GM12878 (cell line): ENCODE measurements around the gene SNX32. TPM values are rescaled to one million over a fixed set of nuclear protein-coding genes. Genes with fewer than 3 reads are reported as not detected.
A peak's percentile ranks its signal among the peaks of the same experiment; 100 is the strongest.

ENCODE experiments used
- ATAC-seq: fragments of 200-7000 bp; cut with Tn5 transposase; 3 replicates; pipeline ENCODE4 v1.9.1; 2020; ENCODE audit warnings: mild to moderate bottlenecking, moderate library complexity
- BruUV-seq: library from RNA; stranded (reverse); fragments of 400-500 nt; replicated peaks from 2 replicates; lab custom pipeline; 2021; lab: Mats Ljungman, UMichigan
- CTCF ChIA-PET: fragments of 300-600 bp; sonication (Branson Sonifier 250); formaldehyde crosslinking; extraction: SDS; loops from one replicate; lab custom pipeline; 2021; ENCODE audit warnings: inconsistent platforms; lab: Yijun Ruan, JAX
- POLR2A ChIA-PET: fragments of 350-600 bp; formaldehyde crosslinking; extraction: SDS; loops from one replicate; lab custom pipeline; 2021; ENCODE audit warnings: inconsistent platforms; lab: Charles Lee
- RAD21 ChIA-PET: fragments of 300-600 bp; sonication (Branson Sonifier 250); formaldehyde crosslinking; loops from one replicate; lab custom pipeline; 2023; ENCODE audit warnings: antibody characterized with exemption; ENCODE audit not compliant: unreplicated experiment; lab: Charles Lee
- SMC1A ChIA-PET: fragments of 300-600 bp; sonication (Branson Sonifier 250); formaldehyde crosslinking; loops from one replicate; lab custom pipeline; 2023; ENCODE audit not compliant: unreplicated experiment, uncharacterized antibody; lab: Charles Lee
- DNase-seq: peaks from one replicate; pipeline ENCODE4 v3.0.0-alpha.2; 2011; ENCODE audit warnings: low read depth, low spot score
- FAIRE-seq: peaks from 3 replicates; lab custom pipeline; 2011; peaks lifted over from hg19 to GRCh38; lab: Jason Lieb, UNC
- H2AFZ ChIP-seq: 2 replicates; pipeline ENCODE4 v1.6.0; 2011; ENCODE audit warnings: low read depth, low read length, control low read depth; ENCODE audit not compliant: control insufficient read depth
- H3K27ac ChIP-seq: 2 replicates; pipeline ENCODE4 v1.5.1; 2011; ENCODE audit warnings: control low read depth; ENCODE audit not compliant: control insufficient read depth, insufficient read depth
- H3K27me3 ChIP-seq, 2 experiments: replicated peaks in 1 of 2; 2 replicates each; pipeline versions ENCODE4 v1.6.0 to v1.6.1; 2011; ENCODE audit warnings: low read length in 1 of 2; ENCODE audit not compliant: control insufficient read depth in 2 of 2, insufficient read depth in 2 of 2
- H3K36me3 ChIP-seq, 2 experiments: 2 replicates each; pipeline ENCODE4 v1.5.1; 2011; ENCODE audit warnings: low read length in 1 of 2; ENCODE audit not compliant: control insufficient read depth in 2 of 2, insufficient read depth in 2 of 2
- H3K4me1 ChIP-seq: 2 replicates; pipeline ENCODE4 v1.6.1; 2011; ENCODE audit warnings: mild to moderate bottlenecking, low read length, moderate library complexity, mixed read lengths; ENCODE audit not compliant: control insufficient read depth, insufficient read depth
- H3K4me2 ChIP-seq: 2 replicates; pipeline ENCODE4 v1.6.0; 2011; ENCODE audit warnings: control low read depth; ENCODE audit not compliant: control insufficient read depth, insufficient read depth
- H3K4me3 ChIP-seq: fragments of 200-600 bp; sonication (generic); 2 replicates; pipeline ENCODE4 v1.5.1; 2016
- H3K79me2 ChIP-seq: 2 replicates; pipeline ENCODE4 v1.6.0; 2011; ENCODE audit warnings: low read length; ENCODE audit not compliant: control insufficient read depth, insufficient read depth
- H3K9ac ChIP-seq: 2 replicates; pipeline ENCODE4 v1.8.0; 2011; ENCODE audit warnings: low read length, control low read depth, mixed read lengths; ENCODE audit not compliant: control insufficient read depth, insufficient read depth
- H3K9me3 ChIP-seq: replicated peaks from 3 replicates; pipeline ENCODE4 v1.5.1; 2011; ENCODE audit warnings: mild to moderate bottlenecking, low read length; ENCODE audit not compliant: control insufficient read depth, insufficient read depth
- H4K20me1 ChIP-seq: 2 replicates; pipeline ENCODE4 v1.6.0; 2011; ENCODE audit not compliant: control insufficient read depth, insufficient read depth
- BCL11A ChIP-seq: IDR thresholded peaks from 2 replicates; pipeline ENCODE4 v1.6.1; 2011; ENCODE audit warnings: low read depth, low read length
- BHLHE40 ChIP-seq, 2 experiments: fragments of 450-650 bp in 1 of 2; IDR thresholded peaks; 2 replicates each; pipeline ENCODE4 v1.6.1; 2011 to 2017; ENCODE audit warnings: low read depth in 2 of 2, borderline replicate concordance in 1 of 2, improper control_type of control experiment in 1 of 2, low read length in 1 of 2, mild to moderate bottlenecking in 1 of 2
- CBFB ChIP-seq: IDR thresholded peaks from 2 replicates; pipeline ENCODE4 v1.6.1; 2016; ENCODE audit warnings: antibody characterized with exemption, low read depth
- CEBPB ChIP-seq, 2 experiments: fragments of 150-350 bp in 1 of 2; IDR thresholded peaks; 2 replicates each; pipeline ENCODE4 v1.6.1; 2012 to 2014; ENCODE audit warnings: low read depth in 2 of 2, low read length in 2 of 2, borderline replicate concordance in 1 of 2, inconsistent platforms in 1 of 2
- EP300 ChIP-seq, 2 experiments: fragments of 150-350 bp in 1 of 2; IDR thresholded peaks; 2 replicates each; pipeline ENCODE4 v1.6.1; 2011 to 2012; ENCODE audit warnings: low read depth in 2 of 2, low read length in 2 of 2, borderline replicate concordance in 1 of 2, improper control_type of control experiment in 1 of 2, inconsistent platforms in 1 of 2; ENCODE audit not compliant: control insufficient read depth in 1 of 2
- ESRRA ChIP-seq: IDR thresholded peaks from 2 replicates; pipeline ENCODE4 v1.6.1; 2012; ENCODE audit warnings: mild to moderate bottlenecking, low read length, improper control_type of control experiment
- GABPA ChIP-seq: IDR thresholded peaks from 2 replicates; pipeline ENCODE4 v1.6.1; 2014; ENCODE audit warnings: antibody characterized with exemption, low read depth, mild to moderate bottlenecking, inconsistent platforms
- GATAD2B ChIP-seq: fragments of 450-650 bp; conservative IDR thresholded peaks from 2 replicates; pipeline ENCODE4 v1.6.1; 2017; ENCODE audit warnings: low read depth, mild to moderate bottlenecking, moderate library complexity
- IRF4 ChIP-seq: IDR thresholded peaks from 2 replicates; pipeline ENCODE4 v1.6.1; 2011; ENCODE audit warnings: low read depth, low read length
- MYC ChIP-seq: IDR thresholded peaks from 2 replicates; pipeline ENCODE4 v1.6.1; 2011; ENCODE audit warnings: mild to moderate bottlenecking, low read length, moderate library complexity, inconsistent platforms; ENCODE audit not compliant: insufficient read depth, insufficient replicate concordance, insufficient read length, severe bottlenecking
- NFIC ChIP-seq: IDR thresholded peaks from 2 replicates; pipeline ENCODE4 v1.6.1; 2012; ENCODE audit warnings: low read depth, mild to moderate bottlenecking, inconsistent platforms, low read length, moderate library complexity
- NR2C1 ChIP-seq: fragments of 450-650 bp; IDR thresholded peaks from 2 replicates; pipeline ENCODE4 v1.6.1; 2017; ENCODE audit warnings: antibody characterized with exemption, mild to moderate bottlenecking, moderate library complexity
- NR2F1 ChIP-seq: fragments of 450-650 bp; conservative IDR thresholded peaks from 2 replicates; pipeline ENCODE4 v1.6.1; 2017; ENCODE audit warnings: mild to moderate bottlenecking
- PAX8 ChIP-seq: fragments of 450-650 bp; IDR thresholded peaks from 2 replicates; pipeline ENCODE4 v1.6.1; 2017; ENCODE audit warnings: mild to moderate bottlenecking, moderate library complexity
- RELA ChIP-seq: fragments of 450-650 bp; IDR thresholded peaks from 2 replicates; pipeline ENCODE4 v1.8.0; 2014; ENCODE audit warnings: borderline replicate concordance; ENCODE audit not compliant: partially characterized antibody
- SIN3A ChIP-seq: IDR thresholded peaks from 2 replicates; pipeline ENCODE4 v1.6.1; 2012; ENCODE audit warnings: low read depth, low read length, improper control_type of control experiment
- SMC3 ChIP-seq: IDR thresholded peaks from 2 replicates; pipeline ENCODE4 v1.6.1; 2011; ENCODE audit warnings: low read length, improper control_type of control experiment, borderline replicate concordance
- SUPT20H ChIP-seq: IDR thresholded peaks from 2 replicates; pipeline ENCODE4 v1.6.1; 2011; ENCODE audit warnings: low read depth, mild to moderate bottlenecking, low read length, moderate library complexity, borderline replicate concordance; ENCODE audit not compliant: control insufficient read depth
- TCF12 ChIP-seq: IDR thresholded peaks from 2 replicates; pipeline ENCODE4 v1.6.1; 2011; ENCODE audit warnings: low read depth, mild to moderate bottlenecking, low read length
- TCF3 ChIP-seq: IDR thresholded peaks from 2 replicates; pipeline ENCODE4 v1.6.1; 2012; ENCODE audit warnings: low read depth, mild to moderate bottlenecking, low read length, borderline replicate concordance; ENCODE audit not compliant: insufficient read depth
- ZNF592 ChIP-seq: fragments of 450-650 bp; IDR thresholded peaks from 2 replicates; pipeline ENCODE4 v1.6.1; 2017; ENCODE audit warnings: mild to moderate bottlenecking, moderate library complexity
- WGBS: methylation state at CpG from one replicate; pipeline ENCODE4 v1.1.6; 2016; ENCODE audit warnings: low lambda C conversion rate; ENCODE audit not compliant: insufficient replicate concordance, insufficient coverage; ENCODE audit errors: missing lambda C conversion rate; 5-methylcytosine and 5-hydroxymethylcytosine counted together
- in situ Hi-C: fragments of 300-500 bp; cut with MboI; formaldehyde crosslinking; loops from 9 replicates; pipeline ENCODE4 v1.14.3; 2018; ENCODE audit warnings: mixed read lengths
- intact Hi-C: fragments of 100-400 bp; cut with micrococcal nuclease; formaldehyde crosslinking; loops from one replicate; pipeline ENCODE4 v1.14.2; 2022; ENCODE audit not compliant: unreplicated experiment
- polyA plus RNA-seq, 11 experiments: library from polyadenylated mRNA; depleted of rRNA in 4 of 11; unstranded in 6 of 11; stranded (reverse) in 5 of 11; fragments of >200 nt; fragmentation: Nextera tagmentation in 4 of 11; fragmentation: Illumina TruSeq in 1 of 11; extraction: Ambion mirVana in 4 of 11; extraction: Trizol in 1 of 11; gene quantifications; 1 replicate in 1 of 11; 2 replicates in 10 of 11; pipeline versions ENCODE4 v1.2.1 to v1.2.3, GENCODE V29; 2011 to 2016; ENCODE audit warnings: inconsistent platforms in 2 of 11, missing spikeins in 2 of 11, low read depth in 1 of 11
- total RNA-seq, 4 experiments: library from RNA; depleted of rRNA in 3 of 4; stranded (reverse); fragments of >200 nt in 3 of 4; fragmentation: Illumina TruSeq in 1 of 4; extraction: Trizol in 1 of 4; gene quantifications; 2 replicates each; pipeline versions ENCODE4 v1.2.1 to v1.2.3, GENCODE V29; 2013 to 2021

The SNX32 gene
- total and polyA plus RNA-seq, 10 of the 15 experiments (the other 5 are each of a cell fraction or from before 2014, with no cell fraction given): 0.04 to 1.5 (median 0.11) TPM; not detected in 1

GRCh38 chr11:65810046-65810868 is 23.5 kb upstream of the SNX32 start:
- CTCF ChIA-PET: interaction anchor here (1.6 kb wide), 1 partner anchor 31 kb away, joined by 8 read pairs; no protein-coding TSS in a partner anchor
- TF ChIP-seq BCL11A (no peak), ZNF592 (no peak), CBFB (no peak), EP300 (IDR thresholded peaks at IDR 0.05; ENCODE audit: borderline replicate concordance in 1 of 2, control insufficient read depth in 1 of 2, low read depth in 2 of 2, low read length in 2 of 2) (no peak), PAX8 (no peak), NR2C1 (no peak), NR2F1 (no peak), SMC3 (peak; percentile 7; the same call in 1 of the 2 replicates), TCF3 (peak; percentile 66; the same call in 1 of the 2 replicates), CEBPB (IDR thresholded peaks at IDR 0.05; ENCODE audit: borderline replicate concordance in 1 of 2, low read depth in 2 of 2, low read length in 2 of 2) (no peak), IRF4 (no peak), MYC (no peak), SUPT20H (no peak), BHLHE40 (IDR thresholded peaks at IDR 0.05; ENCODE audit: borderline replicate concordance in 1 of 2, low read depth in 2 of 2, low read length in 1 of 2) (no peak), RELA (no peak), GATAD2B (no peak), GABPA (no peak), TCF12 (no peak), NFIC (peak; percentile 46; the same call in 1 of the 2 replicates), SIN3A (no peak), ESRRA (no peak)

More at GRCh38 chr11:65810046-65810868, 23.5 kb upstream of the SNX32 start:
- no TSS peak for BruUV-seq
- SMC1A ChIA-PET: interaction anchor here (0.6 kb wide), 1 partner anchor 27 kb away, joined by 5 read pairs; no protein-coding TSS in a partner anchor
- Histone ChIP-seq H3K79me2 (no peaks in the 10 kb centered on the region), H3K4me2 (no peak overlapping the region), H2AFZ (no peak overlapping the region), H3K27me3 (no peaks in the 10 kb centered on the region; a peak in 1 of 4 replicates), H3K9me3 (no peaks in the 10 kb centered on the region), H3K27ac (no peak overlapping the region), H3K9ac (no peak overlapping the region), H3K4me1 (no peaks in the 10 kb centered on the region), H3K36me3 (no peaks in the 10 kb centered on the region), H4K20me1 (no peaks in the 10 kb centered on the region), H3K4me3 (no peak overlapping the region)
- POLR2A ChIA-PET: interaction anchor here (0.5 to 1.2 kb wide), 3 partner anchors 14 to 122 kb away, joined by 3 to 4 read pairs (median 3); no protein-coding TSS in a partner anchor
- intact Hi-C loops: no loop called here
- RAD21 ChIA-PET: no interaction called here
- peak; percentile 67 for ATAC-seq
- WGBS: 81% methylated on average over 23 of the region's 23 CpGs
- FAIRE-seq: no peak
- no peak for DNase-seq
- in situ Hi-C loops: no loop called here
